NCI-H1694 (cell line): Measurements from ENCODE around the gene BSPRY.
"Not testable (repeated sequence)": the region's sequence is repeated elsewhere in the genome, so short reads cannot be mapped to it uniquely, and the experiment has no call there.

Experiments
- DNase-seq: peaks from one replicate; lab custom pipeline; 2025; lab: John Stamatoyannopoulos, UW

Gene BSPRY

DNA sequence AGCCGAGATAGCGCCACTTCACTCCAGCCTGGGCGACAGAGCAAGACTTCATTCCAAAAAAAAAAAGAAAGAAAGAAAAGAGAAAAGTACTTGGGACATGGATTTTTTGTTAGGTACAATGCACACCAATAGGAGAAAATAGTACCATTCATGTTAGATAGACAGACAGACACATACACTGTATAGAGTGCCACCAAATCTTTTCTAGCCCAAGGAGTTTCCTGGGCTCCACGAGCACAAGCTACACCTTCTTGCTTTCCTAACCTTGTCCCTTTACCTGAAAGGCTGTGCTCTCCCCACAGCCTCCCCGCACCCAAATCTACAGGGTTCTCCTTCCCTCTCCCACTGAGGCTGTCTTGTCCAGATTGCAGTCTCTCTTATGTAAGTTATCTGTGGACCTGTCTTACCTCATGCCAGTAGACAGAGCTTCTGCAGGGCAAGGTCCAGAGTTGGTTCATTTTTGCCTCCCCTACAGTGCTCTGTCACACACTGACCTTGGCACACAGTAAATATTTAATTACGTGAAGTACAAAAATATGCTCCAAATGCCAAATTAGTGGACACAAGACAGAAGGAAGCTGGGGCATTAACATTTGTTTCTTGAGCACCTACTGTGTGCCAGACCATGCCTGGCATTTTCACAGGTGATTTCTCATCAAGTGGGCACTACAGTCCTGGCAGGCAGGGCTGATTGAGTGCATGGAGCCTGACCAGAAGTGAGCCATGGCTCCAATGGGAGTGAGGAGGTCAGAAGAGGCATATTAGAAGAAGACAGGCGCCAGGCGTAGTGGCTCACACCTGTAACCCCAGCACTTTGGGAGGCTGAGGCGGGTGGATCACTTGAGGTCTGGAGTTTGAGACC lies 45.9 kb downstream of the BSPRY start:
- no peak for DNase-seq

GRCh38 chr9:113397203-113397631 lies 47.9 kb downstream of the BSPRY start:
- no peak for DNase-seq

- DNase-seq = no peak
These were observed 49.5 kb downstream of the BSPRY start for GRCh38 chr9:113398796-113399195.

DNA sequence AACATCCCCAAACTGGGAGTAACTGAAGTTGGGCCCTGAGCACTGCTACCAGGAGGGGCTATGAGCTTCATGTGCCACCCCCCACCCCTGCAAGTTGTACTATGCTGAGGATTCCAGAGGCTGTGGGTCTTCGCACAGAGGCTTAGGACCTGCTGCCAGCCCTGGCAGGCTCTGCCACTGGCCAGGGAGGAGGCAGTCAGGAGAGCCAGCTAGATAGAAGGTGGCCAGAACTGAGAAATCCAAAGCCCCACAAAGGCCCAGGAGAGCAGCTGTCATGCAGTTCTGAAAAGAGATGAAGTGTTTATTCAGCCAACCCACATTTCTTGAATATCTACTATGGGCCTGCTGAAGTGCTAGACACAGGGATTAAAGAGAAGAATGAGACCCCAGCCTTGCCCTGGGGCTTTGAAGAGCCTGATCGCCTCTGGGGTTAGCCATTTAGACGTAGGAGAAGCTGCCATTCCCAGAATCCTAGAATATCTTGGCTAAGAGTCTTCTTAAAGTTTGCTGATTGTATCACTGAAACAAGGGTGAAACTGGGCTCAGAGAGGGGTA lies 50.4 kb downstream of the BSPRY start:
- no peak for DNase-seq

- peak; percentile 85 for DNase-seq
These were observed 51.9 kb downstream of the BSPRY start, which contains the start of gene ALAD for GRCh38 chr9:113401027-113401792. Gene ALAD (minus strand): TSS chr9:113401284. CDS start chr9:113393559, 7,725 bp downstream.

GRCh38 chr9:113403646-113404045 lies 54.3 kb downstream of the BSPRY start:
- DNase-seq = no peak

- DNase-seq = not testable (repeated sequence)
These were observed 57.0 kb downstream of the BSPRY start for GRCh38 chr9:113406353-113406752.

DNA sequence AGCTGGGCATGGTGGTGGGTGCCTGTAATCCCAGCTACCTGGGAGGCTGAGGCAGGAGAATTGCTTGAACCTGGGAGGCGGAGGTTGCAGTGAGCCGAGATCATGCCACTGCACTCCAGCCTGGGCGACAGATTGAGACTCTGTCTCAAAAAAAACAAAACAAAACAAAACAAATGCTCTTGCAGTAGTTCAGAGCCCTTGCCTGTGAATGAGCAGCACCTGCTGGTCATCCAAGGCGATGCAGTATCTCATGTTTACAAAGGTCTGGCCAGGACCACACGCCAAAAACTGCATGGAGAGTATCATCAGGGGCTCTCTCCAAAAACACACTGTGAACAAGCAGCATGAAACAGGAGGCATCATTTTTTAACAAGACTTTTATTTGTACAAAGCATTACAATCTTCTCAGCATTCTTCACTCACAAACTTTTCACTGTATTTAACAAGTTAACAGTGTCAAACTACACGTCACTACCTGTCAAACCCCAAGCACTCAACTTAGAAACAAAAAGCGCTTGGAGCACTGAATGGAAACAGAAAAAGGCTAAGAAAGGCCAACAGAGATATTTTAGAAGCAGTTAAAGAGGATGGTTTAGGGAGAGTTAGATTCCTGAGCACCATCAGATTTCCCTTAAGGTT lies 57.7 kb downstream of the BSPRY start:
- peak; percentile 48 for DNase-seq

GRCh38 chr9:113409481-113409880 lies 60.1 kb downstream of the BSPRY start:
- no peak for DNase-seq

- no peak for DNase-seq
These were observed 60.5 kb downstream of the BSPRY start for GRCh38 chr9:113409883-113410206.

DNA sequence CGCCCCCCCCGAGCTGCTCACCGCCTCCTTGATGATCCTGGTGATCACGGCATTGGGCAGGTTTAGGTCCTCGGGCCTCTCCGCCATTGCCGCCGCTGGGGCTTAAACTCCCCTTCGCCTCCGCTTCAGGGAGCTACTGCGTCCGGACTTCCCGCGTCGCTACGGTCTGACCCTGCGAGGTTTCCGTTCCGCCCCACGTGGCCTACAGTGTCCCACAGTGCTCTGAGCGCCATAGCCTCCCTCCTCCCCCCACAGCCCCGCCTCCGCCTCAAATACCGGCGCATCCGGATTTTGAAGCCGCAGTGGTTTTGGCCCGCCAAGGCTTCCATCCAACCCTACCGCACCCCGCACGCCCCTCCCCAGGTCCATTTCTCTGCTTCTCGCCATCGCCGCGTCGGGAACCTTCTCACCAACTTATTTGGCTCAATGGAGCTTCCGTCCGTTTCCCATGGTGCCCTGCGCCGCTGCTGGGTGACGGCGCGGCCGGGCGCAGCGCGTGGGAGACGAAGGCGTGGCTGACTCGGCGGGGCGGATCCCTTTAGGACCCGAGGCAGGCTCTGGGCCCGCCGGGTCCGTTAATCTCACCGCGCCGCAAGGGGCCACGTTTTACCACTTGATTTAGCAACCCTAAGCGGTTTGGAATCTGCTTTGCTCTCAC lies 61.0 kb downstream of the BSPRY start, which contains the start of the genes C9orf43 and POLE3:
Gene C9orf43, plus strand, starts transcription at position 541 of the 658 bp plus-strand sequence. CDS start 2,747 bp downstream, outside the sequence.
Gene POLE3, minus strand, starts transcription at position 469 of the 658 bp plus-strand sequence. Its CDS starts 382 bp downstream, at position 87.
- DNase-seq = peak; percentile 80

DNA sequence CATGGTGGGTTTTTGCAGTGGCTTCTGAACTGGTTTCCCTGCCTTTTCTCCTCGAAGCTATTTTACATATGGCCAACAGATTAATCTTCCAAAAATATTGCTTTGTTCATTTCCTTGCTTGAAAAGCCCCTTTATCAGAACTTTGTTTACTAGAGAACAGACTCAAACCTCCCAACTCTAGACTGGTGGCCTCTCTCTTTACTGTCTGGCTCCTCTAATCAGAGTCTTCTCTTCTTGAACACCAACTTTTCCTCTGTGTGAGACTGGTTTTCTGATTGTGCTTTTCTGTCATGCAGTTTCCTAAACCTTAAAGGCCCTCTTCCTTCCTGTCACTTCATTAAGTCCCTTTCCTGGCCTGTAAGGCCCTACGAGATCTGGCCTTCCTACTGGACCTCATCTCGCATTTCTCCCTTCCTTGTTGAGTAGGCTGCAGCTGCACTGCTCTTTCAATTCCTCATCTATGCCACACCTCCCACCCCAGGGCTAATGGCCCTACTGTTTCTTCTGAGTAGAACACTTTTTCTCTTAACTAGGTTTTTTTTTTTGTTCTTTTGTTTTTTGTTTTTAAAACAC lies 66.9 kb downstream of the BSPRY start:
- DNase-seq = no peak

- no peak for DNase-seq
These were observed 68.0 kb downstream of the BSPRY start for GRCh38 chr9:113417370-113417769.
